ENCODE results near the gene PARD3B. TPM values are rescaled to one million over a fixed set of nuclear protein-coding genes. Genes with fewer than 3 reads are reported as not detected.

The PARD3B gene
- total and polyA plus RNA-seq, 2 donors (not counting 1 experiment from before 2014, with no cell fraction given), result 7.4 to 20.6 TPM

DNA sequence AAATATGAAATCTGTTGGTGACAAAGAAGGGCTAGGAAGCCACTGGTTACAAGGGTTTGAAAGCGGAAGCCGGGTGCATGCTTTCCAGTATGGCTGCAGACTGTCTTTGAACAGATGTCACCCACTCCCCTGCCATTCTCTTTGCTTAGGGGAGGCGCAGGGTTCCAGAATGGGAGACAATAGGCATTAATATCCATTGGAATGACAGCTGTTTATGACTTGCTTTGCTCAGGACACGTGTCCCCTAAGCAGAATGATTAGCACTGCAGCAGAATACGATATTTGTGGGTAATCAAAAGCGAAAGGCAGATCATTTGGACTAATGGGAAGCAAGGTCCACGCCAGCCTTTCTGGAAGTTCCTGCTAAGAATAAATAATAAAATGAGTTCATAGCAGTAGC, 1111.2 kb downstream of the PARD3B start:
- no peaks in the 10 kb centered on the region for H3K36me3 ChIP-seq (ENCODE audit: control insufficient read depth, insufficient read depth, low read length)
- H3K9me3 ChIP-seq (ENCODE audit: control insufficient read depth, insufficient read depth, low read depth, low read length), result no peaks in the 10 kb centered on the region
- no peaks in the 10 kb centered on the region for H3K27me3 ChIP-seq (ENCODE audit: control insufficient read depth, insufficient read depth, low read length)
- TF ChIP-seq, protein P1, sequence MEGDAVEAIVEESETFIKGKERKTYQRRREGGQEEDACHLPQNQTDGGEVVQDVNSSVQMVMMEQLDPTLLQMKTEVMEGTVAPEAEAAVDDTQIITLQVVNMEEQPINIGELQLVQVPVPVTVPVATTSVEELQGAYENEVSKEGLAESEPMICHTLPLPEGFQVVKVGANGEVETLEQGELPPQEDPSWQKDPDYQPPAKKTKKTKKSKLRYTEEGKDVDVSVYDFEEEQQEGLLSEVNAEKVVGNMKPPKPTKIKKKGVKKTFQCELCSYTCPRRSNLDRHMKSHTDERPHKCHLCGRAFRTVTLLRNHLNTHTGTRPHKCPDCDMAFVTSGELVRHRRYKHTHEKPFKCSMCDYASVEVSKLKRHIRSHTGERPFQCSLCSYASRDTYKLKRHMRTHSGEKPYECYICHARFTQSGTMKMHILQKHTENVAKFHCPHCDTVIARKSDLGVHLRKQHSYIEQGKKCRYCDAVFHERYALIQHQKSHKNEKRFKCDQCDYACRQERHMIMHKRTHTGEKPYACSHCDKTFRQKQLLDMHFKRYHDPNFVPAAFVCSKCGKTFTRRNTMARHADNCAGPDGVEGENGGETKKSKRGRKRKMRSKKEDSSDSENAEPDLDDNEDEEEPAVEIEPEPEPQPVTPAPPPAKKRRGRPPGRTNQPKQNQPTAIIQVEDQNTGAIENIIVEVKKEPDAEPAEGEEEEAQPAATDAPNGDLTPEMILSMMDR (conservative IDR thresholded peaks at IDR 0.05 in 1 of 2, IDR thresholded peaks at IDR 0.05 in 1 of 2; ENCODE audit: low read depth in 1 of 2, low read length in 2 of 2), result no peak
- TF ChIP-seq EZH2 (IDR thresholded peaks at IDR 0.05; ENCODE audit: low read length, missing control alignments), result no peak
- H3K4me3 ChIP-seq (replicated peaks in 1 of 4; ENCODE audit: control extremely low read depth in 1 of 4, insufficient read depth in 1 of 4, low read depth in 3 of 4, low read length in 4 of 4), result no peak overlapping the region
- H3K79me2 ChIP-seq (ENCODE audit: control insufficient read depth, insufficient read depth, low read length), result no peaks in the 10 kb centered on the region
- peaks cover 20% of the 10 kb centered on the region for H3K4me1 ChIP-seq (ENCODE audit: control insufficient read depth, extremely low read depth, insufficient read depth, low read length)
- H2AFZ ChIP-seq (ENCODE audit: low read length), result no peak overlapping the region
- no peaks in the 10 kb centered on the region for H4K20me1 ChIP-seq (ENCODE audit: control insufficient read depth, extremely low read depth, insufficient read depth, low read length)
- H3K4me2 ChIP-seq (ENCODE audit: extremely low read depth, insufficient read depth, low read length), result no peak overlapping the region
- H3K9ac ChIP-seq (ENCODE audit: insufficient read depth, low read length), result no peak overlapping the region
- DNase-seq (ENCODE audit: low read depth in 2 of 2), result no peak
- no peak overlapping the region for H3K27ac ChIP-seq (ENCODE audit: insufficient read depth, low read length)

DNA sequence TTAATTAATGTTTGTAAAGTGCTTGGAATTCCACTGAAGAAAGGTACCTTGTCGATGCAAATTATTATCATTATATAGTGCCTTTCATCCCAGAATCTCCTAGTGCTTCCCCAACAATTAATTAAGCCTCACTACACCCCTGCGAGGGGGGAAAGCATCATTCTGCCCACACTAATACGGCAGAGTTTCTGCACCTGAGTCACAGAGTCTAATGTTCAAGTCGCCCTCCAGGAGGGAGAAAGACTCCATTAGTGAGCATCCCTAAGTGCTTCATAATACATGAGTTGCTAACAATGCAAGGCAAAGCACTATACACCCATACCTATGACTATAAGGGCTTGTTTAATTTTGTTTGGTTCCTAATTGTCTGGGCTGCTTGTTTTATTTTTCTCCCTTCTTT, 1111.7 kb downstream of the PARD3B start:
- H4K20me1 ChIP-seq (ENCODE audit: control insufficient read depth, extremely low read depth, insufficient read depth, low read length), result no peaks in the 10 kb centered on the region
- H3K4me3 ChIP-seq (replicated peaks in 1 of 4; ENCODE audit: control extremely low read depth in 1 of 4, insufficient read depth in 1 of 4, low read depth in 3 of 4, low read length in 4 of 4), result no peak overlapping the region
- H3K4me1 ChIP-seq (ENCODE audit: control insufficient read depth, extremely low read depth, insufficient read depth, low read length), result peaks cover 20% of the 10 kb centered on the region
- DNase-seq (ENCODE audit: low read depth in 2 of 2), result no peak
- H3K27ac ChIP-seq (ENCODE audit: insufficient read depth, low read length), result no peak overlapping the region
- H3K27me3 ChIP-seq (ENCODE audit: control insufficient read depth, insufficient read depth, low read length), result no peaks in the 10 kb centered on the region
- no peaks in the 10 kb centered on the region for H3K79me2 ChIP-seq (ENCODE audit: control insufficient read depth, insufficient read depth, low read length)
- H3K9me3 ChIP-seq (ENCODE audit: control insufficient read depth, insufficient read depth, low read depth, low read length), result no peaks in the 10 kb centered on the region
- TF ChIP-seq, protein P1 (conservative IDR thresholded peaks at IDR 0.05 in 1 of 2, IDR thresholded peaks at IDR 0.05 in 1 of 2; ENCODE audit: low read depth in 1 of 2, low read length in 2 of 2), result no peak
- TF ChIP-seq EZH2 (IDR thresholded peaks at IDR 0.05; ENCODE audit: low read length, missing control alignments), result no peak
- H3K36me3 ChIP-seq (ENCODE audit: control insufficient read depth, insufficient read depth, low read length), result no peaks in the 10 kb centered on the region
- no peak overlapping the region for H2AFZ ChIP-seq (ENCODE audit: low read length)
- no peak overlapping the region for H3K9ac ChIP-seq (ENCODE audit: insufficient read depth, low read length)
- no peak overlapping the region for H3K4me2 ChIP-seq (ENCODE audit: extremely low read depth, insufficient read depth, low read length)

DNA sequence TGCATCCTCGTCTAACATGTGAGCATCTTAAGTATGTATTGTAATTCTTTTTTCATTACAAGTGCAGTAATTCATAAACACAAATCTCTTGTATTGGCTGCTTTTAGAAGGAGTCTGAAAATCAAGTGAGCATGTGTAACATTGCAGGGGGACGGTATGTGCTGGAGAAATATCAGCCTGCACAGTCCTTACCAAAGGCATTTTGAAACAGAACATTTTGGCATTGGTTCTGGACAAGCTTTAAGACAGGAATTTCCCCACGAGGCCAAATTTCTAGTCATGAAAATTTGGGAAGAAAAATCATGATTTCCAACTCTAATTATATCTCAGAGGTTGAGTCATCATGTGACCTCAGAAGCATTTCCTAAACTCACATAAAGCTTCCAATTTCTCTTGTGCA, 1112.3 kb downstream of the PARD3B start:
- peak; percentile 70 to 83 for DNase-seq (ENCODE audit: low read depth in 2 of 2)
- Histone ChIP-seq H2AFZ (ENCODE audit: low read length) (no peak overlapping the region), H3K9ac (ENCODE audit: insufficient read depth, low read length) (no peak overlapping the region), H3K27me3 (ENCODE audit: control insufficient read depth, insufficient read depth, low read length) (no peaks in the 10 kb centered on the region), H3K36me3 (ENCODE audit: control insufficient read depth, insufficient read depth, low read length) (no peaks in the 10 kb centered on the region), H3K9me3 (ENCODE audit: control insufficient read depth, insufficient read depth, low read depth, low read length) (no peaks in the 10 kb centered on the region), H3K4me3 (replicated peaks in 1 of 4; ENCODE audit: control extremely low read depth in 1 of 4, insufficient read depth in 1 of 4, low read depth in 3 of 4, low read length in 4 of 4) (no peak overlapping the region), H4K20me1 (ENCODE audit: control insufficient read depth, extremely low read depth, insufficient read depth, low read length) (no peaks in the 10 kb centered on the region), H3K4me1 (ENCODE audit: control insufficient read depth, extremely low read depth, insufficient read depth, low read length) (peaks cover 20% of the 10 kb centered on the region), H3K27ac (ENCODE audit: insufficient read depth, low read length) (no peak overlapping the region), H3K79me2 (ENCODE audit: control insufficient read depth, insufficient read depth, low read length) (no peaks in the 10 kb centered on the region), H3K4me2 (ENCODE audit: extremely low read depth, insufficient read depth, low read length) (peak overlapping the region; percentile 2)
- TF ChIP-seq, protein P1 (conservative IDR thresholded peaks at IDR 0.05 in 1 of 2, IDR thresholded peaks at IDR 0.05 in 1 of 2; ENCODE audit: low read depth in 1 of 2, low read length in 2 of 2), result no peak

Data from fibroblast of lung (primary cell).